HG02885 (cell line): ENCODE results near the gene KRT80.

Source experiments
- ATAC-seq: cut with Tn5 transposase; IDR thresholded peaks from one replicate; pipeline ENCODE4 v1.9.1; 2021; ENCODE audit warnings: mild to moderate bottlenecking; ENCODE audit not compliant: unreplicated experiment, poor library complexity

The KRT80 gene

GRCh38 chr12:52183544-52183910 is 8.3 kb downstream of the KRT80 start:
- no peak for ATAC-seq

DNA sequence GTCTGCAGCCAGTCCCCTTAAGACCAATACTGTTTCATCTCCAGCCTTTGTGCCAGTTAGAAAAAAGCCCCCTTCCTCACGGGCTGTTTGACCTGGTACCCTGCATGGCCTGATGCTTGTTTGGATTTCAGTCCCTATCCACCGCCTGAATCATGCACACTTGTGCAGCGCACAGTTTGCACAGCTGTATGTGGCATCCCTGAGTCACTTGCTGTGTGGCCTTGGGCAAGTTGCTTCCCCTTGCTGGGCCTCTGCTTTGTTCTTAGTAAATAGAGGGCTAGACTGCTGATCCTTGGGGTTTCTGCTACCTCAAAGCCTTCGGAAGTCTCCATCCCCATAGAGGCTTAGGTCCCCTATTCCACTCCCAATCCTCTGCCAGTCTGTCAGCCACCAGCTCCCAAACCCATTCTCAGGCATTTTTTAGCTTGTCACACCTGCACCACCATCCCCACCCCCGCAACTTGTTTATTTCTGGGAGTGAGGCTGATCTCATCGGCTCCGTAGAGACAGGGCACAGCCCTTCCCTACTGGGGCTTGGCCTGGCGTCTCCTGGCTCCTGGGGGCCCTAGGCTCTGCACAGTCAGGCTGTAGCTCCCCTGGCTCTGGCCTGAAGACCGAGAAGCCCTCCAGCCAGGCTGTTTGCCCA is 8.8 kb downstream of the KRT80 start:
- ATAC-seq: no peak

DNA sequence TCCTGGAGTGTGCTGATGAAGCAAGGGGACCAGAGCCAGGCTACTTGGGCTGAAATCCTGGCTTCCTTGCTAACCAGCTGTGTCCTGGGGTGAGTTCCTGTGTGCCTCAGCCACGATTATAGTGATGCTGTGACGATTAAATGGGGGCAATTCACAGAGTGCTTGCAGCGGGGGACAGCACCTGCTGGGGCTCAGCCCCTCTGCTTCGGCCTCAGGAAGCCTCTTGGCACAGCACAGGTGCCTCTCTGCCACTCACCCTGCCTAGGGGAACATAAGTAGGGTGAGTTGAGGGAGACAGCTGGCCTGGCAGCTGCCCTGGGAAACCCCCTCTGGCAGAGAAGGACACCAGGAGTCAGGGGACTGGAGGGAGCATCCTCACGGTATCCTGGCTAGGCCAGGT is 9.4 kb downstream of the KRT80 start:
- no peak for ATAC-seq

GRCh38 chr12:52181746-52182145 is 10.1 kb downstream of the KRT80 start:
- ATAC-seq: no peak

GRCh38 chr12:52180971-52181628 is 10.7 kb downstream of the KRT80 start:
- no peak for ATAC-seq

GRCh38 chr12:52179396-52179973 is 12.3 kb downstream of the KRT80 start:
- no peak for ATAC-seq

DNA sequence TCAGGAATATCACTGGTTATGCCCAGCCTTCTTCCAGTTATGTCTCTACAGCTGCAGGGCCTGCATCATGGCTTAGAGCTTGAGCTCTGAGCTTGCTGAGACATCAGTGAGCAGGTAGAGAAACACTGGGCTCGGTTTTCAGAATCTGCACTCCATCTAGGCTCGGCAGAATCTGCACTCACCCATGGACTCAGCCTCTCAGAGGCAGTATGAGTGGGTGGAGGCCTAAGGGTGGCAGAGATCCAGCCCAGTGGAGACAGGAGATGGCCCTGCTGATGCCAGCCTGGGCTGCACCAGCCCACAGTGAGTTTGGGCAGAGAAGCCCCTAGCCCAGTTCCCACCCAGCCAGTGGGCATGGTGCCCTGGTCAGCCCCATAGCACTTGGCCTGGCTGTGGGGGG is 12.8 kb downstream of the KRT80 start:
- no peak for ATAC-seq

DNA sequence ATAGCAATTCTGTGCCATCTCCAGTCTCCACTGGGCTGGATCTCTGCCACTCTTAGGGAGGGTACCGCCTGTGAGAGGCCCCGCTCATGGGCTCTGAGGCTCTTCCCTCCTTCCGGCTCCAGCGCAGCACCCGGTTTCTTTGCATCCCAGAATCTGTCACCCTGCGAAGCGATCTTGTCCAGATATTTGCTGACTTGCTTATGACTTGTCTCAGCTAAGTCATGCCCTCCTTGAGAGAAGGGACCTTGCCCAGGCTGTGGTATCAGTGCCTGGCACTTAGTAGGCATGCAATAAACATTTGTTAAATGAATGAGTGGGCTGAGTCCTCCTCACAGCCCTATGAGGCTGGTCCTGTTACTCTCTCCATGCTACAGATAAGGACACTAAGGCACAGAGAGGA is 13.4 kb downstream of the KRT80 start:
- no peak for ATAC-seq

- ATAC-seq: no peak
Observed at GRCh38 chr12:52175371-52176350, 16.2 kb downstream of the KRT80 start.

- no peak for ATAC-seq
Observed at GRCh38 chr12:52173526-52173925, 18.3 kb downstream of the KRT80 start.

- no peak for ATAC-seq
Observed at GRCh38 chr12:52172956-52173355, 18.9 kb downstream of the KRT80 start.

- no peak for ATAC-seq
Observed at GRCh38 chr12:52171950-52172512, 19.8 kb downstream of the KRT80 start.

- no peak for ATAC-seq
Observed at GRCh38 chr12:52170827-52171226, 21.0 kb downstream of the KRT80 start.

GRCh38 chr12:52169886-52170285 is 21.9 kb downstream of the KRT80 start:
- ATAC-seq: no peak

GRCh38 chr12:52168019-52168717 is 23.6 kb downstream of the KRT80 start:
- ATAC-seq: no peak

DNA sequence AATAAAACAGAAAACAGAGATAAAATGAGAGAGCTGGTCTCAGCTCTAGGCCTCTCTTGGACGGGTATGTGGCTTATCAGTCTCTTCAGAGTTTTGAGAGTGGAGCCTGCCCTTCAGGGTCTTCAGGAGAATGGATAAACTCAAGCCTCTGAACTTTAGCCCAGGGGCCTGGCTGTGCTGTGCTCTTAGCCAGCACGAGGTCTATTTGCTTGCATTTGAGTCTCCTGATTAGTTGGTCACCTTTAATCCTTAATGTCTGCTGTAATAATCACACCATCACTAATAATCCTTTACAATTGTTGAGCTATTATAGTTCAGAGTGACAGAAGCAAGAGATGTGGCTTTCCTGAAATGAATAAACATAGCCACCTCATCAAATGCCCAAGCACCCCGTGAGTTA is 24.3 kb downstream of the KRT80 start:
- ATAC-seq: no peak

DNA sequence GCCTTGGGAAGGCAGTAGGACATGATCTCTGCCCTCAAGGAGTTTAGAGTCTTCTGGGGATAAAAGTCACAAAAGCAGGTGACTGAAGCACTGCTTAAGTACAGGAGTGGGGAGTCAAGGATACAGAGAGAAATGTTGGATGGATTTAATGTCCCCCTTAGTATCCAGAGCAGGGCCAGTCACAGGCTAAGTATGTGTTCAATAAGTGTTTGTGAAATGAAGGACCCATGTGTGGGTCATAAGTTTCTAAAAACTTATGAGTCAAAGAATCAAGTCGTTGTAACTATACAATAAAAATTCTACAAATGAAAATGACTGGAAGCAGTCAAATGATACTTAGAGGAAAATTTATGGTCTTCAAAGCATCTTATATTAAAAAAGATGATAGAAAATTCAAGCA is 25.1 kb downstream of the KRT80 start:
- ATAC-seq: no peak

GRCh38 chr12:52165096-52165855 is 26.5 kb downstream of the KRT80 start:
- no peak for ATAC-seq

DNA sequence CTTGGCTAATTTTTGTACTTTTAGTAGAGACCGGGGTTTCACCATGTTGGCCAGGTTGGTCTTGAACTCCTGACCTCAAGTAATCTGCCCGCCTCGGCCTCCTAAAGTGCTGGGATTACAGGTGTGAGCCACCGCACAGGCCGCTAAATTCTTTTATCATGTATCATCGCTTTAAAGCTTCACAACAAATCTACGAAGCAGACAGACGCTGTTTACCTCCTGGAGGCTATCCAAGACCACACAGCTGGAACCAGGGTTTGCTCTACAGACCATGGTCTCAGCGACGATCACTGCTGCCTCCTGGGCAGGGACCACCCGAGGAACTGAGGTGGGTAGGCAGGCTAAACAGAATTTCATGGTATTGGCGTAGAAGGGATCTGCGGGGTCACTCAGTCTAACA is 27.2 kb downstream of the KRT80 start:
- no peak for ATAC-seq
